Ovary (tissue), 3 donors: ENCODE results near the gene TMEM255A.

Experiments
- CTCF ChIP-seq, 3 donors: fragments of 450-650 bp in 2 of 3; fragments of 200-600 bp in 1 of 3; IDR thresholded peaks; one replicate each; pipeline versions ENCODE4 v1.5.1 to v1.8.0; 2016 to 2022; ENCODE audit warnings: antibody characterized with exemption in 3 of 3, mild to moderate bottlenecking in 1 of 3
- POLR2A ChIP-seq: fragments of 450-650 bp; IDR thresholded peaks from one replicate; pipeline ENCODE4 v1.6.1; 2017; ENCODE audit warnings: antibody characterized with exemption, mild to moderate bottlenecking, moderate library complexity
- donor health status: DM: no; HTN: no; CAD: no.

DNA sequence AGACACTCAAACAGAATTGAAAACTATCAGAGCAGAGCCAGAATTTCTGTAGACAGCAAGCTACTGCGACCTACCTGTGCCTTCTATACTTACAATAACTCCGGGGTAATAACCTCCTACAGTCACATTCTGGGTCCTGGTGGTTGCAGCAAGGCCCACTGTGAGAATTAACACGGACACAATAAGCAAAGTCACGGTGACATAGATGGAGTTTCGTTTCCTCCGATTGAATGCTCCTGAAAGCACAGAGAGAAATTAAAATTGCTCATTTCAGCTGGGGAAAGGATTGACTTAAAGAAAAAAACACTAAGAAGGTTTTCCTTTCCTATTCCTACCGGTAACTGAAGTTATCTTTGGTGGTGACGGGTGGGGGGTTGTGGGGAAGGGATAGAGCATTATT is 7.0 kb downstream of the TMEM255A start:
- TF ChIP-seq CTCF (IDR thresholded peaks at IDR 0.05) = no peak
- no peak for TF ChIP-seq POLR2A
